GM19239 (cell line): ENCODE data around the gene OBI1.

Source experiments
- DNase-seq: peaks from one replicate; pipeline ENCODE4 v3.0.0; 2011; ENCODE audit warnings: low spot score; ENCODE audit not compliant: insufficient read length
- FAIRE-seq: peaks from 2 replicates; lab custom pipeline; 2011; peaks lifted over from hg19 to GRCh38; lab: Jason Lieb, UNC

OBI1 gene, protein sequence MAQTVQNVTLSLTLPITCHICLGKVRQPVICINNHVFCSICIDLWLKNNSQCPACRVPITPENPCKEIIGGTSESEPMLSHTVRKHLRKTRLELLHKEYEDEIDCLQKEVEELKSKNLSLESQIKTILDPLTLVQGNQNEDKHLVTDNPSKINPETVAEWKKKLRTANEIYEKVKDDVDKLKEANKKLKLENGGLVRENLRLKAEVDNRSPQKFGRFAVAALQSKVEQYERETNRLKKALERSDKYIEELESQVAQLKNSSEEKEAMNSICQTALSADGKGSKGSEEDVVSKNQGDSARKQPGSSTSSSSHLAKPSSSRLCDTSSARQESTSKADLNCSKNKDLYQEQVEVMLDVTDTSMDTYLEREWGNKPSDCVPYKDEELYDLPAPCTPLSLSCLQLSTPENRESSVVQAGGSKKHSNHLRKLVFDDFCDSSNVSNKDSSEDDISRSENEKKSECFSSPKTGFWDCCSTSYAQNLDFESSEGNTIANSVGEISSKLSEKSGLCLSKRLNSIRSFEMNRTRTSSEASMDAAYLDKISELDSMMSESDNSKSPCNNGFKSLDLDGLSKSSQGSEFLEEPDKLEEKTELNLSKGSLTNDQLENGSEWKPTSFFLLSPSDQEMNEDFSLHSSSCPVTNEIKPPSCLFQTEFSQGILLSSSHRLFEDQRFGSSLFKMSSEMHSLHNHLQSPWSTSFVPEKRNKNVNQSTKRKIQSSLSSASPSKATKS

DNA sequence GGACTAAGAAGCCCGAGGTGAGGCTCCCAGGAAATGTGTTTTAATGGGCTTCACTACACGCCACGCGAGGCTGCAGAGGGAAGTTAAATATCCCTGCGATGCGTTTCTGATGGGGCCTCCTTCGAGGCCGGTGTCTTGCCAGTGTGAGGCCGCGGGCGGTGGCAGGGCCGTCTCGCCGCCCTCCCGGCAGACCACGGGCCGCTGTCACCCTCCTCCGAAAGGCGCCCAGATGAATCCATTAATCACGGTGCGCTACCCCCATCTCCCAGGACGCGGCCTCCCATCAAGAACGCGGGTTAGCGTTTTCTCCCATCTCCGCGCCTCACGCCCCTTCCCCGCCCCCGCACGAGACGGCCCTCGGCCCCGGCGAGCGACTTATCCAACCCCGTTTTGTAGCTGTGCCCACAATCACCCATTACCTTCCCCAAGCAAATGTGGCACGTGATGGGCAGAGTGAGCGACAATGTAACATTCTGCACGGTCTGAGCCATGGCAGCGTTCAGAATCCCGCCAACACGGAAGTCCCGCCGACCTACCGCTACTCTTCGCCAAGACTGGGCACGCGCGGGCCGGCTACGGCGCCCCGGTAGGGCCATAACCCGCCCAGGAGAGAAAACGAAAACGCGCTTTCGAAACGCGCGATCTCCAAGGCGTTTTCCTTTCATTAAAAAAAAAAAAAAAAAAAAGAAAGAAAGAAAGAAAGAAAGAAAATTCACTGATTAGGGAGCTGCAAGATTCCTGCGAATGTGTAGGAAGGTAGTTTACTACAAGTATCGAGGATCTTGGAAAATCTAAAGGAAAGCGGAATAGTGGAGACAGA is at the start of gene OBI1:
OBI1 (minus strand) TSS at position 526 of the 820 bp plus-strand sequence; CDS start at position 491, 35 bp downstream.
- DNase-seq (peak; percentile 60), FAIRE-seq (peak; percentile 88)

DNA sequence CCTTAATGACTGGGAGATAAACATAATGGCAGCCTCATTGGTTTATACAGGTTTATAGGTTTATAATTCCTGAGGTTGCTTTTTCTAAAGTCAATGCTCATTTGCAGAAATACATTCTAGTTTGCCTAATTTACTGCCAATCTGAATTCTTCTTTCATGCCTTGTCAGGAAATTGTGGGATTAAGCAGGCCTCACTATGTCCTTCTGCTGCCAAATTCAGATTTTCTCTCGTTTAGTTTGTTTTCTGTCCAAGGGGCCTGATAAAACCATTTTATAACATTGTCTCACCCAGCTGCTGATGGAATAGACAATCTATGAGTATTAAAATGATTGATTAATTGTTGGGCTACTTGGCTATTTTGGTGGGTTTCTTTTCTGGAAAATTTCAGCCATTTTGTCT is 42.4 kb upstream of the OBI1 start:
- no peak for DNase-seq
- FAIRE-seq = no peak

DNA sequence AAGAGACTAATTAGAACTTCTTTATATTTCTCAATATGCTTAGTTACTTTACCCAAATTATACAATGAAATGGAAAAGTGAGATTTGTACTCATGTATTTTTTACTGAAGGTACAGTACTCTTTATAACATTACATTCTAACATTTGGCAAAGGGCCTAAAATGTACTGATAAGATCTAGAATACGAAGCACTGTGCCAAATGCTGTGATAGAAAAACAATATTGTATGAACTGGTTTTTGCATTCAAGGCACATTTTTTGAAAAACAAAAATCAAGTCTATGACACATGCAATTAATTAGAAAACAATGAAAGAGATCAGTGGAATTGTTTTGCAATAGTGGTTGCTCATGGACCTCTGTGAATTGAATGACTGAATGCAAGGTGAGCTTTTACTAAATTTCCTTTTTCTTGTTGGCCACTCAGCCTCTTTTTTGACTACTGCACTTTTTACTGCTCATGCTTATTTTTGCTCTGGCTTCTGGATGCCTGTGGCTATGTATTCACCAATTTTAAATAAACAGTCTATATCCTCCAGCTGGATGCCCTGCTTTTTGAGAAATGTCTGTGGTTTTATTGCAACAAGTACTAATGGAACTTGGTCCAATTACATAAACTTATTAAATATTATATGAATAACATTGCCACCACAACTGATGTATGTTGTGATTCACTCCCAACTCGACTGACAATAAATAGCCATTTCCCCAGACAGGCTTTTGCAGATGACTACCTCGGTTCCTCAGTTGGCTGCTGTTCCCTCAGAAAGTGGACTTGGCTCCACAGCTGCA is 41.4 kb upstream of the OBI1 start:
- no peak for FAIRE-seq
- DNase-seq = no peak

DNA sequence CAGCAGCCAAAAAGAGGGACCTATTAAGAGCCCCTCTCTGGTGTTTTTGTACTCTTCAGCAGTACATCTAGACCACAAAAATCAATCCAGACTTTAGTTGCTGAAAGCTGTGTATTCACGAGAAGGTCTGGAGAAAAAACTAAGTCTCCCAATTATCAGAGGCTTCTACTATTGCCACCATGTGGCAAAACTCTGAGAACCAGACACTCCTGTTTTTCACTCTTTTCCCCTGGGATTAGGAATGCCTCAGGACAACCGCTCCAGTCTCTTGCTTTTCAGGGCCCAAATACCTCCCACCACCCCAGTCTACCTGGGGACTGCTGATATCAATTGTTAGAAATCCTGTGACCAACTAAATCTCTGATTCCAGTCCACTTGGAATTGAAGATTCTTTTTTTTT is 30.1 kb upstream of the OBI1 start:
- no peak for FAIRE-seq
- DNase-seq = no peak

DNA sequence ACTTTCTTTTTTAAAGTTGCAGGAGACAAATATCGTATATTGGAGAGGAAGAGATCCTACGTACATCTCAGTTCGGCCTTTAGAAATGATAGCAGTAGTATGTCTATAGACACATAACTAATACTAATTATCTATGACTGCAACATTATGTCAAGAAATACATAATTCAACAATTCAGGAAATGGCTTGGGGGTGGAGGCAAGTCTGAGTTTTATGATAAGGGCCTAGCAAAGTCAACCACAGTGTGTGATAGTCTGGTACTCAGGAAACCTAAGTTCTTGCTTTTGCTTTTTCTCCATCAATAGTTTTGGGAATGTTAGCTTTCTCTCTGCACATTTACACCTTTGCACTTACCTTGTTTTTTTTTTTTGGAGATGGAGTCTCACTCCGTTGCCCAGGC is 27.5 kb upstream of the OBI1 start:
- DNase-seq (no peak), FAIRE-seq (no peak)

DNA sequence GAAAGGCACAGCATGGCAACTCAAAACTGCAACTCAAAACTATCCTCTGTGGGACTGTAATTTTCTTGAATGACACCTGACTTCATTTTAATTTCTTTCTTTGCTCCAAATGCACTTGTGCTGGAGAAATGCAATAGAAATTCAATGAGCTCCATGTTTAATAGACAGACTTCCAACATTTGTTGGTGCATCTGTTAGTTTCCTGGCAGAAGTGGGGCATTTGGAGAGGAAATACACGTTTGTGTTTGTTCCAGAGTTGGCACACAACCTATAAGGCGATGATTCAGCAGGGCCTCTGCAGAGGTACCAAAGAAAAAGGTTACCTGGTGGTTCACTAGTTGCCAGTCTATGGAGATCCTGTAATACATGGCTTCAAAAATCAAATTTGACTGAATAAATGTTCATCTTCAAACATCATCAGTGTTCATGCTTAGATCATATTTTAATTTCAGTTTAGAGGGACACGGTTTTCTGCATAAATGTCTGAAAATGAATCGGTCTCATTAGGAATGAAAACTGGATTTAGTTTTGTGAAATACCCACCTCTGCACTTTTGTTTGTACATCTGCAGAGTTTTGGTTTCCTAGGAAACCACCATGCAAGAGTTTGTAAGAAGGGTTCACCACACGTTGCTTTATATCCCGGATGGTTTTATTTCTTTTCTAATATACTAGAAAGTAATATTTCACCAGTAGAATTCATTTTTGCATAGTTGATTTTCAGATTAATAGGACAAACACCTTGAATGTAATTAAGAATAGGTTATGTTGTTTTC is 21.8 kb upstream of the OBI1 start:
- FAIRE-seq = no peak
- DNase-seq = no peak

DNA sequence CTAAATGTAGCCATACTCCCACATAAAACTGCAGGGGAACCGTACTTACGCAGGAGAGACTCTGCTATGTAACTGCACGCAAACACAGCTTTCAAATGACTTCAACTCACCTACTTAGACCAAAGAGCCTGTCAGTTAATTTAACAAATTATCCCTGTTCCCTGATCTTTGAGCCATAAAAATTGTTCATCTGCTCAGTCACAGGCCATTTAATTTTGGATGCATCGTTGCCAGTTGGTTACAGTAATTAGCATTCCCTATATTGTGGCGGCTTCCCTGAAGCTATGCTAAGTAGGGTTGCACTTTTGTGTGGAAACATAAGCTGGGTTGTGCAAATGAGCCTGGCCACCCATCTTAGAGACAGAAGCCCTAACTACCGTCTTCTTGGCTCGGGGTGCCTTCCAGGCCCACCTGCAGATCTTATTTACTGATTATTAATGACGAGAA is 21.2 kb upstream of the OBI1 start:
- DNase-seq (no peak), FAIRE-seq (no peak)

DNA sequence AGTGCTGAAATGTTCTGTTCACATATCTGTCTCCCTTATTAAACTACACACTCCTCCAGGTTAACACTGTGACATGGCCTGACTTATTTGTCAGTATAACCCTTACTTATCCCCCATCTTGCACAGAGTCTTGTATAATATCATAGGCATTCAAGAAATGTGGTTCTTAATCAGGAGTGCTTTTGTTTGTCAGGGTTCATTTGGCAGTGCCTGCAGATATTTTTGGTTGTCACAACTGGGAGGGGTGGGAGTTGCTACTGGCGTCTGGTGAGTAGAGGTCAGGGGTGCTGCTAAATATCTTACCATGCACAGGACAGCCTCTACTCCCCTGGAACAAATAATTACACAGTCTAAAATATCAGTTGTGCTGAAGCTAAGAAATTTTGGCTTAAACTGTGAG is 20.4 kb upstream of the OBI1 start:
- no peak for FAIRE-seq
- DNase-seq = no peak

DNA sequence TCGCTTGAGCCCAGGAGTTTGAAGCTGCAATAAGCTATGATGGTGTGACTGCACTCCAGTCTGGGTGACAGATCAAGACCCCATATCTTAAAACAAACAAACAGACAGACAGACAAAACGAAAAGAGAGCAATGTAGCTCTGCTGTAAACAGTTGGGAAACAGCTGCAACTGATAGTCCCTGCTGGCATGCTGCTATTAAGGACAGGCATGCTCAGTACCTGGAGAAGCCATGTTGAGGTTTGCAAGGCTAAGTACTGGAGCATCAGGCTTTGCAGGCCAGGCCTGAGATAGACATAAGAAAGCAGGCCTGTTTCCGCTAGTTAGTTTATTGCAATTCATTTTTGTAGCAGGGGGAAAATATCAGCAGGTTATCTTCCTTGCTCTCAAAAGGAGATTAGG is 16.2 kb upstream of the OBI1 start:
- no peak for DNase-seq
- no peak for FAIRE-seq

DNA sequence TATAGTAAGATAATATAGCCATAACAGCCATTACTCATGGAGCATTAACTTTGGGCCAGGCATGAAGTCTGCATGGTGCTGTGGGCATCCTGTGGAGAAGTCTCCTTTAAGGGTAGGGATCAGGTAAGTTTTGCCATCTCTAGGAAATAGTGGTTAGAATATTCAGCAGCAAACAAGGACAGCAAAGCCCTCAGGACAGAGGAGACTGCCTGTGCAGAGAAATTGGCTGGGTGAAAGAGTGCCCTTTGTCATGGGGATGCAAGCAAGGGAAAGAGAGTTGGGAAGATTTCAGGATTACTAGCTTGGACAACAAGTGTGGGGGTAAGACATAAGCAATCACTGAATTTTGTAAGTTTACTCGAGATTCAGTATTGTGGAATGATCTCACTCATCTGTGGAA is 15.7 kb upstream of the OBI1 start:
- FAIRE-seq (no peak), DNase-seq (no peak)

DNA sequence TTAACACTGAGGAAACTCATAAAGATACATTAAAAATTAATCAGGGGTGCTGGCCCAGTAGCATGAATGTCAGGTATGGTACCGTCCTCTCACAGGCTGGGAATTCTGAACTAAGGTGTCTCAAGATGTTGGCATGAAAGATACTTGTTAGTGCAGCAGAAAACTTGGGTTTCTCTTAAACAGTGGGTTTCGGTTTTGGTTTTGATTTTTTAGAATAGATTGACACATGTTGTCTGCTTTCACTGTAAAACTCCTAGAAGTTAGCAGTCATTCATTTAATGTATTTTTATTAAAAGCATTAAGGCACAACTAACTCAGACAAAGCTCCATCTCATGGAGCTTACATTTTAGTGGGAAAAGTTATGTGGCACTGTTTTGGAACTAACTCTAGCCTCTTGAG is 3.5 kb upstream of the OBI1 start:
- no peak for DNase-seq

DNA sequence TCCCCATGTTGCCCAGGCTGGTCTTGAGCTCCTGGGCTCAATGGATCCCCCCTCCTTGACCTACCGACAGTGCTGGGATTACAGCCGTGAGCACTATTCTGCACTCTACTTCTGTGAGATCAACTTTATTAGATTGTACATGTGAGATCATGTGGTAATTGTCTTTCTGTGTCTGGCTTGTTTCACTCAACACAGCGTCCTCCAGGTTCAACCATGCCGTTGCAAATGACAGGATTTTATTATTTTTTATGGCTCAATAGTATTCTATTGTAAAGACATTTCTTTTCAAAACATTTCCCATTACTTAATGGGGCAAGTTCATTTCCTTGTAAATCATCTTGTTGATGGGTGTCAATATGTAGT is 1.5 kb upstream of the OBI1 start:
- no peak for FAIRE-seq

More for the DNA sequence above, 3.5 kb upstream of the OBI1 start:
- FAIRE-seq = peak; percentile 90

DNA sequence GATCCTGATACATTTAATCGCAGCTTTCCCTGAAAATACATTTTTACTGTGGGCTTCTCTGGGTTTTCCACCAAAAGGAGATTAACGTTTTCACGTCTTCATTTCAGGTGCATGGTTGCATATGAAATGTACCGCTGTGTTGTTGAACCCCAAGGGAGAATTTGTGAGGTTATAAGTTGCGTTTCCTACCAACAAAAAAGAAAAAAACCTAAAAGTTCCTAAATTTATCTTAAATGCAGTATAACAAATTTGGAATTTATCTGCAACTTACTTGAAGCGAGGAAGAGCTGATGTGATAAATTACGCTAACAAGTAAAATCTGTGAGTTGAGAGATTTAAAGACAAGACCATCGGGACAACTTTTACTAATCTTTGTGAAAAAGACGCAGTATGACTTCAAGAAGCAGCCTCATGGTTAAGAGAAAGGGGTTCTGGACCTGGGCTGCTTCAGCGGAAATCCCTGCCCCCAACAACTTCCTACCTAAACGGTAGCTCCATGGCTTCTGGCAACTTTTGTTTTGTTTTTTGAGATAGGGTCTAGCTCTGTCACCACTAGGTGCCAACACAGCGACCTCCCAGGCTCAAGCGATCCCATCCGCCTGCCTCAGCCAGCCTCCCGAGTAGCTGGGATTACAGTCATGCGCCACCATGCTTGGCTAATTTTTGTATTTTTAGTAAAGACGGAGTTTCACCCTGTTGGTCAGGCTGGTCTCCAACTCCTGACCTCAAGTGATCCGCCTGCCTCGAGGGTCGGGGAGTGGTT is 958 bp upstream of the OBI1 start:
- FAIRE-seq = peak; percentile 56
- DNase-seq = no peak

More for the DNA sequence above, 1.5 kb upstream of the OBI1 start:
- DNase-seq = no peak

DNA sequence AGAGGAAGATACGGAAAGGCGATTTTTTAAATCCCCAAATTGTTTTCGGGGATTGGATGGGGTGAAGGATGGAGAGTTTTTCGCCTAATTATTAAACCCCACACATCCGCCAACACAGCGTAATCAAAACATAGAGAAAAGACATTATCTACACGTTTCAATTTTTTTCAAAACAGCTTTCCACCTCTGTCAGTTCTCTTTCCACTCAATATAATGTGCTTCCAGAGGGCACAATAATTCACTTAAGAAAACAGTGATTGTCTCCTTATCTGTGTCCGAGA is 435 bp upstream of the OBI1 start:
- DNase-seq (no peak), FAIRE-seq (no peak)

DNA sequence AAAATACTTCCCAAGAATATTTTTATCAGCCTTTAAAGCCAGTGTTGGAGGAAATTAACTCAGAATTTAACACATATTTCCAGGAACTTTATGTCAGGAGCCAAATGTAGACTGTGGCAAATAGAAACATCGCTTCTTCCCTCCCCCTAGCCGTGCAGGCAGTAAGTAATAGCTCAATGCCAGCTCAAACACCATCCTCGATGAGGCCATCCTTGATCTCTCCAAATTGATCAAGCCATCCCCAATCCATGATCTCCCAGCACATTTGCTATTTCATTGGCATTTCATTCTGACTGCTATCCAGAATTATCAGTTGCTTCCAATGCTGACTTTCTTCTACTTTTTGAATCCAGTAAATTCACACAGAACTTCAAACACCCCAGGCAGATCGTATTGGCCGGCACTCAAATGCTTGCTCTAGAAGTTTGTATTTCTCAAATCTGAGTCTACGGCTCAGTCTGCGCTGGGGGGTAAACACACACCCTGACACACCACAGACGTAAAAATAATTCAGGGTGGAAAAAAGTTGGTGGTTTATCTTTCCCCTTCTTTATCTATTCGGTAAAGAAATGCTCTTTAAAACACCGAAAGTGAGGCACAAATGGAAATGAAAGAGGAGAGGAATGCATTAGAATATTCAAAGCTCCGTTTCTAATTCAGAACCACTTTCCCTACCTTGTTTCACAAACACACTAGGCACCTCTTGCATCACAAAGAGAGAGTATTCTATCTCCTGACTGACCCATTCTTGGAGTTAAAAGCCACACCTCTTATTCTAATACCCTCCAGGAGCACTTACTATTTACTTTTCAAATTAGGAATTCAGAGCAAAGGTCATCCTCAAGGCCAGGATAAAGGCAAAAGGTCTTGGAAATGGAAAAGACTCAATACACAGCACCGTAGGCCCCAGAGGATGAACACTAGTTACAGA is 991 bp downstream of the OBI1 start:
- DNase-seq (peak; percentile 2), FAIRE-seq (peak; percentile 55)

DNA sequence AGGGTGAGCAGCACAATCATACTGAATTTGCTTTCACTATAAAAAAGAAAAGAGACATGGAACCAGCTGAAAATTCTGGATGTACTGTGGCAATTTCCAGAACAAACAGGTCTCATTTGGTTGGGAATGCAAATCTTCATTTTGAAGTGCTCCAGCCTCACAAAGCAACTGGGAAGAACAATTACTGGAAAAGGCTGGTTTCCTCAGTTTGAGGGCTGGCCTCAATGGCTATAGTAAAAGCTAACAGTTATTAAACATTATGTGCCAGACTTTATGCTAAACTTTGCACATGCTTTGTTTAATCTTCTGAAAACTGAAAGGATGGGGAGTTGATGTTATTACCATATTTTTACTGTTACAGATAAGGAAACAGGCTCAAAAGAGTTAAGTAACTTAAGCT is 3.0 kb downstream of the OBI1 start:
- DNase-seq = no peak
- no peak for FAIRE-seq

DNA sequence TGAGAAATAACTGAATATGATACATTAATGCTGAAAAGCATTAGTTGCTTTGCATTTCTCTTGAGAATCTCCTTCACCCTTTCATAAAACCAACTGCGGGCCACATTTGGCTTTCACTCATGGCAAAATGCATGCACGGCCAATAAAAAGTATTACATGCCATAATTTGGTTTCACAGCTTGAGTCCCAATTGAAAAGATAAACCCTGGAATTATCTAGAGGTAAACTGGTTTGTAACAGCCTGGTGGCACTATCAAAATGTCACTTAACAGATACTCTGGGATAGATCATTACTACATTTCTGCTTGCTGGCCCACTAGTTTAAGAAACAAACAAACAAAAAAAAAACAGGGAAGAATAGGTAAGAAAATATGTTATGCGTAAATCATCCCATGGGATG is 3.9 kb downstream of the OBI1 start:
- FAIRE-seq (no peak), DNase-seq (no peak)

DNA sequence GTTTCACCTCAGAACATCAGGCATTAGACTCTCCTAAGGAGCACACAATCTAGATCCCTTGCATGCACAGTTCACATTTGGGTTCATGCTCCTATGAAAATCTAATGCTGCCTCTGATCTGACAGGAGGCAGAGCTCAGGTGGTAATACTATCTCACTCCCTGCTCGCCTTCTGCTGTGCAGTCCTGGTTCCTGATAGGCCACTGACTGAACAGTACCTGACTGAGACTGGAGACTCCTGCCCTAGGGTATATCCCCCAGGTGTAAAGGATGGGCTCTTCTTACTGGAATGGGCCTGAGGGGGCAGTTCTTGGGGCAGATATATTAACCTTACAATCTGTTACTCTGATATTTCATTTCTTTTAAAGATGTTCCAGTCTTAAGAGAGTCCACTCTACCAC is 6.3 kb downstream of the OBI1 start:
- FAIRE-seq (no peak), DNase-seq (no peak)
